Endothelial cell of umbilical vein (primary cell): ENCODE measurements around the gene CTBP2. TPM values are rescaled to one million over a fixed set of nuclear protein-coding genes. Genes with fewer than 3 reads are reported as not detected.

Source experiments
- BruUV-seq: library from RNA; stranded (reverse); fragments of 400-500 nt; replicated peaks from 2 replicates; lab custom pipeline; 2021; lab: Mats Ljungman, UMichigan
- CTCF ChIA-PET: fragments of 300-600, 350-600 bp; sonication (Branson Sonifier 250); formaldehyde crosslinking; loops from one replicate; lab custom pipeline; 2021; ENCODE audit warnings: antibody characterized with exemption, inconsistent platforms; lab: Charles Lee
- POLR2A ChIA-PET: fragments of 300-600, 350-600 bp; sonication (Branson Sonifier 250); formaldehyde crosslinking; loops from one replicate; lab custom pipeline; 2021; ENCODE audit warnings: antibody characterized with exemption, inconsistent platforms; lab: Charles Lee
- DNase-seq: peaks from one replicate; pipeline ENCODE4 v3.0.0-alpha.2; 2011; ENCODE audit warnings: low read depth, low spot score
- FAIRE-seq: peaks from 2 replicates; lab custom pipeline; 2011; peaks lifted over from hg19 to GRCh38; lab: Jason Lieb, UNC
- H2AFZ ChIP-seq: 2 replicates; pipeline ENCODE4 v1.6.0; 2012; ENCODE audit warnings: low read depth, low read length, control low read depth, inconsistent platforms
- H3K27ac ChIP-seq: 2 replicates; pipeline ENCODE4 v1.5.1; 2011; ENCODE audit warnings: low read depth, mild to moderate bottlenecking, control low read depth, low read length, moderate library complexity; ENCODE audit not compliant: insufficient read depth
- H3K27me3 ChIP-seq, 2 experiments: 2 replicates each; pipeline versions ENCODE4 v1.6.0 to v1.6.1; 2011; ENCODE audit warnings: low read length in 2 of 2, mixed read lengths in 1 of 2; ENCODE audit not compliant: control insufficient read depth in 2 of 2, insufficient read depth in 2 of 2
- H3K36me3 ChIP-seq, 2 experiments: 2 replicates in 1 of 2; 3 replicates in 1 of 2; pipeline ENCODE4 v1.5.1; 2011; ENCODE audit warnings: low read length in 2 of 2, mild to moderate bottlenecking in 1 of 2, moderate library complexity in 1 of 2; ENCODE audit not compliant: control insufficient read depth in 2 of 2, insufficient read depth in 2 of 2; ENCODE audit errors: extremely low read depth in 1 of 2
- H3K4me1 ChIP-seq: 3 replicates; pipeline ENCODE4 v1.5.1; 2011; ENCODE audit warnings: mild to moderate bottlenecking, low read length; ENCODE audit not compliant: control insufficient read depth, insufficient read depth; ENCODE audit errors: extremely low read depth
- H3K4me2 ChIP-seq: 2 replicates; pipeline ENCODE4 v1.6.1; 2011; ENCODE audit warnings: low read length, control low read depth, mixed read lengths; ENCODE audit not compliant: insufficient read depth
- H3K4me3 ChIP-seq, 3 experiments: fragments of 200-600 bp in 1 of 3; sonication (generic), shearing (Covaris generic) in 1 of 3; replicated peaks in 1 of 3; 2 replicates each; pipeline ENCODE4 v1.5.1; 2011 to 2016; ENCODE audit warnings: control low read depth in 3 of 3, low read length in 3 of 3, mild to moderate bottlenecking in 2 of 3, inconsistent platforms in 1 of 3, low read depth in 1 of 3, moderate library complexity in 1 of 3; ENCODE audit not compliant: insufficient read depth in 1 of 3
- H3K79me2 ChIP-seq: 2 replicates; pipeline ENCODE4 v1.6.0; 2012; ENCODE audit warnings: low read length, inconsistent platforms; ENCODE audit not compliant: control insufficient read depth, insufficient read depth
- H3K9ac ChIP-seq: replicated peaks from 2 replicates; pipeline ENCODE3; 2011; ENCODE audit warnings: low read length, control low read depth; ENCODE audit not compliant: insufficient read depth; ENCODE audit errors: extremely low read depth
- H3K9me1 ChIP-seq: replicated peaks from 3 replicates; pipeline ENCODE4 v1.6.0; 2011; ENCODE audit warnings: mild to moderate bottlenecking, low read length; ENCODE audit not compliant: control insufficient read depth, insufficient read depth; ENCODE audit errors: extremely low read depth
- H3K9me3 ChIP-seq: replicated peaks from 2 replicates; pipeline ENCODE4 v1.5.1; 2012; ENCODE audit warnings: low read length, inconsistent platforms; ENCODE audit not compliant: control insufficient read depth, insufficient read depth
- H4K20me1 ChIP-seq: replicated peaks from 2 replicates; pipeline ENCODE3; 2011; ENCODE audit warnings: mild to moderate bottlenecking, low read length; ENCODE audit not compliant: control insufficient read depth, insufficient read depth; ENCODE audit errors: extremely low read depth
- CTCF ChIP-seq, 2 donors: IDR thresholded peaks; 1 replicate in 1 of 2; 2 replicates in 1 of 2; pipeline ENCODE4 v1.5.1; 2011; ENCODE audit warnings: low read length in 2 of 2, mild to moderate bottlenecking in 2 of 2, moderate library complexity in 2 of 2, control low read depth in 1 of 2, inconsistent platforms in 1 of 2, low read depth in 1 of 2; ENCODE audit not compliant: insufficient read depth in 1 of 2; ENCODE audit errors: extremely low read depth in 1 of 2
- EZH2 ChIP-seq: IDR thresholded peaks from 2 replicates; pipeline ENCODE4 v1.6.1; 2012; ENCODE audit warnings: borderline replicate concordance, low read depth, mild to moderate bottlenecking, moderate library complexity, low read length, inconsistent platforms; ENCODE audit not compliant: severe bottlenecking
- FOS ChIP-seq: IDR thresholded peaks from 2 replicates; pipeline ENCODE4 v1.6.1; 2011; ENCODE audit warnings: mild to moderate bottlenecking, low read length, moderate library complexity, borderline replicate concordance; ENCODE audit not compliant: insufficient read depth
- GATA2 ChIP-seq: IDR thresholded peaks from 2 replicates; pipeline ENCODE4 v1.7.0; 2011; ENCODE audit warnings: low read depth, mild to moderate bottlenecking, moderate library complexity, mixed read lengths, low read length; ENCODE audit not compliant: insufficient read length, insufficient read depth
- JUN ChIP-seq: IDR thresholded peaks from 2 replicates; pipeline ENCODE4 v1.6.1; 2011; ENCODE audit warnings: borderline replicate concordance, low read depth; ENCODE audit not compliant: insufficient read length, insufficient read depth
- MAX ChIP-seq: IDR thresholded peaks from 2 replicates; pipeline ENCODE4 v1.6.1; 2011; ENCODE audit not compliant: insufficient read depth, insufficient read length
- MYC ChIP-seq: IDR thresholded peaks from one replicate; pipeline ENCODE4 v1.6.1; 2011; ENCODE audit warnings: mild to moderate bottlenecking, low read depth, low read length
- POLR2A ChIP-seq: IDR thresholded peaks from 2 replicates; pipeline ENCODE4 v1.6.1; 2012; ENCODE audit warnings: low read depth, mild to moderate bottlenecking, control low read depth, low read length
- POLR2AphosphoS5 ChIP-seq: IDR thresholded peaks from 2 replicates; pipeline ENCODE4 v1.6.1; 2012; ENCODE audit warnings: low read depth, mild to moderate bottlenecking, control low read depth, low read length, moderate library complexity; ENCODE audit not compliant: insufficient read depth
- dilution Hi-C: fragments of 300-500 bp; cut with MboI; formaldehyde crosslinking; loops from one replicate; pipeline ENCODE4 v1.15.0; 2019; ENCODE audit warnings: low sequenced_read_pairs; ENCODE audit not compliant: extremely low pct_ligation_motif_present
- intact Hi-C: fragments of 100-400 bp; cut with micrococcal nuclease; formaldehyde crosslinking; loops from one replicate; pipeline ENCODE4 v1.10.0; 2022
- polyA plus RNA-seq, 4 experiments: library from polyadenylated mRNA; depleted of rRNA in 3 of 4; stranded (reverse) in 3 of 4; unstranded in 1 of 4; fragments of >200 nt; gene quantifications; 2 replicates each; pipeline versions ENCODE4 v1.2.1 to v1.2.3, GENCODE V29; 2011 to 2012; ENCODE audit warnings: missing spikeins in 1 of 4
- total RNA-seq: library from RNA; stranded (reverse); gene quantifications from 2 replicates; pipeline ENCODE4 v1.2.3, GENCODE V29; 2021

CTBP2 gene
- total and polyA plus RNA-seq, 2 donors (not counting 3 experiments of a cell fraction or from before 2014, with no cell fraction given), result 118 to 128 TPM

- ChIA-PET POLR2A (no interaction called here), CTCF (no interaction called here)
- Histone ChIP-seq H2AFZ (no peak overlapping the region), H4K20me1 (peaks cover 4% of the 10 kb centered on the region), H3K4me1 (peaks cover 4% of the 10 kb centered on the region), H3K4me3 (no peak overlapping the region), H3K27ac (no peak overlapping the region), H3K9ac (no peak overlapping the region), H3K79me2 (peaks cover 99% of the 10 kb centered on the region), H3K9me3 (no peaks in the 10 kb centered on the region), H3K27me3 (no peaks in the 10 kb centered on the region), H3K4me2 (no peak overlapping the region), H3K36me3 (peaks cover 0 to 8% of the 10 kb centered on the region in 2 experiments), H3K9me1 (no peaks in the 10 kb centered on the region)
- no peak for TF ChIP-seq JUN
- TF ChIP-seq GATA2, result no peak
- TF ChIP-seq CTCF (IDR thresholded peaks at IDR 0.05; ENCODE audit: extremely low read depth in 1 of 2, insufficient read depth in 1 of 2, low read depth in 1 of 2, low read length in 2 of 2), result no peak
- no peak for TF ChIP-seq MYC
- no peak for TF ChIP-seq FOS
- no peak for TF ChIP-seq POLR2AphosphoS5
- TF ChIP-seq MAX, result no peak
- no peak for TF ChIP-seq EZH2
- TF ChIP-seq POLR2A, result no peak
- dilution Hi-C loops (no loop called here), intact Hi-C loops (no loop called here)
- no TSS peak for BruUV-seq
- no peak for FAIRE-seq
- no peak for DNase-seq
Measured at GRCh38 chr10:125142946-125143345, 17.4 kb downstream of the CTBP2 start.
